A549 (cell line): ENCODE data around the gene HEXIM2. TPM values are rescaled to one million over a fixed set of nuclear protein-coding genes. Genes with fewer than 3 reads are reported as not detected.

Experiments used
- ATAC-seq, 2 experiments: fragments of 200-7000 bp in 1 of 2; fragments of >200 bp in 1 of 2; cut with Nextera tagmentation in 1 of 2; cut with Tn5 transposase in 1 of 2; 3 replicates each; pipeline versions ENCODE4 v1.8.0 to v1.9.1; 2018 to 2020; ENCODE audit warnings: mild to moderate bottlenecking in 1 of 2, moderate library complexity in 1 of 2
- CTCF ChIA-PET: fragments of 300-600 bp; sonication (Branson Sonifier 250); formaldehyde crosslinking; extraction: SDS; loops from one replicate; lab custom pipeline; 2021; ENCODE audit warnings: antibody characterized with exemption, inconsistent platforms; lab: Yijun Ruan, JAX
- POLR2A ChIA-PET: fragments of 350-600 bp; formaldehyde crosslinking; extraction: SDS; loops from one replicate; lab custom pipeline; 2021; ENCODE audit warnings: antibody characterized with exemption, inconsistent platforms; lab: Yijun Ruan, JAX
- DNase-seq, 2 experiments: peaks; one replicate each; pipeline versions ENCODE4 v3.0.0 to v3.0.0-alpha.2; 2011 to 2016; ENCODE audit warnings: low read depth in 1 of 2, low spot score in 1 of 2
- FAIRE-seq: peaks from 2 replicates; lab custom pipeline; 2011; peaks lifted over from hg19 to GRCh38; lab: Jason Lieb, UNC
- H3K27ac ChIP-seq, 2 experiments: fragments of >200 bp; sonication (Bioruptor Twin); formaldehyde crosslinking; 3 replicates each; pipeline ENCODE4 v1.5.1; 2016 to 2017
- H3K4me1 ChIP-seq: fragments of >200 bp; sonication (Bioruptor Twin); formaldehyde crosslinking; 3 replicates; pipeline ENCODE4 v1.6.1; 2016
- H3K4me2 ChIP-seq: fragments of >200 bp; sonication (Bioruptor Twin); formaldehyde crosslinking; 3 replicates; pipeline ENCODE4 v1.6.1; 2016
- H3K4me3 ChIP-seq: fragments of >200 bp; sonication (Bioruptor Twin); formaldehyde crosslinking; 3 replicates; pipeline ENCODE4 v1.5.1; 2016
- H3K9me3 ChIP-seq: fragments of >200 bp; sonication (Bioruptor Twin); formaldehyde crosslinking; 3 replicates; pipeline ENCODE4 v1.6.1; 2016
- CBX2 ChIP-seq: fragments of 200-600 bp; sonication (generic); IDR thresholded peaks from 2 replicates; pipeline ENCODE4 v1.6.1; 2016; ENCODE audit warnings: low read depth, mild to moderate bottlenecking, borderline replicate concordance
- CBX8 ChIP-seq: fragments of 200-600 bp; sonication (generic); IDR thresholded peaks from 2 replicates; pipeline ENCODE4 v1.6.1; 2016
- CHD2 ChIP-seq: fragments of 150-350 bp; IDR thresholded peaks from 2 replicates; pipeline ENCODE4 v1.6.1; 2014; ENCODE audit warnings: low read length; ENCODE audit not compliant: partially characterized antibody
- E2F6 ChIP-seq: IDR thresholded peaks from 2 replicates; pipeline ENCODE4 v1.6.1; 2012; ENCODE audit warnings: low read depth, borderline replicate concordance
- ELK1 ChIP-seq: fragments of 150-350 bp; IDR thresholded peaks from 2 replicates; pipeline ENCODE4 v1.6.1; 2014; ENCODE audit warnings: low read depth, mild to moderate bottlenecking, low read length
- ESRRA ChIP-seq: fragments of 150-350 bp; IDR thresholded peaks from 2 replicates; pipeline ENCODE4 v1.6.1; 2014; ENCODE audit warnings: mild to moderate bottlenecking, low read length, borderline replicate concordance
- HDAC2 ChIP-seq: fragments of 200-600 bp; sonication (generic); IDR thresholded peaks from 2 replicates; pipeline ENCODE4 v1.6.1; 2016
- HEYL ChIP-seq: fragments of 250-450 bp; sonication (Bioruptor Pico); IDR thresholded peaks from 2 replicates; pipeline ENCODE4 v1.8.0; 2021; ENCODE audit warnings: mild to moderate bottlenecking, moderate library complexity
- HMGXB4 ChIP-seq: fragments of 250-450 bp; sonication (Bioruptor Pico); IDR thresholded peaks from 2 replicates; pipeline ENCODE4 v1.5.0; 2021; ENCODE audit warnings: mild to moderate bottlenecking, moderate library complexity, borderline replicate concordance
- HOXA7 ChIP-seq: fragments of 250-450 bp; sonication (Bioruptor Pico); IDR thresholded peaks from 2 replicates; pipeline ENCODE4 v1.5.0; 2020; ENCODE audit warnings: mild to moderate bottlenecking, moderate library complexity
- HOXB5 ChIP-seq: fragments of 250-450 bp; sonication (Bioruptor Pico); IDR thresholded peaks from 2 replicates; pipeline ENCODE4 v1.5.0; 2020; ENCODE audit warnings: mild to moderate bottlenecking, moderate library complexity
- KDM5A ChIP-seq: fragments of 200-600 bp; sonication (generic); IDR thresholded peaks from 2 replicates; pipeline ENCODE4 v1.6.1; 2016; ENCODE audit warnings: antibody characterized with exemption, mild to moderate bottlenecking
- MAZ ChIP-seq: fragments of 150-350 bp; IDR thresholded peaks from 2 replicates; pipeline ENCODE4 v1.6.1; 2014; ENCODE audit warnings: antibody characterized with exemption, low read depth, low read length, borderline replicate concordance
- MYC ChIP-seq: IDR thresholded peaks from 2 replicates; pipeline ENCODE4 v1.6.1; 2012; ENCODE audit warnings: mild to moderate bottlenecking, inconsistent platforms, low read length, improper control_type of control experiment, borderline replicate concordance
- PBX3 ChIP-seq: IDR thresholded peaks from 2 replicates; pipeline ENCODE4 v1.6.1; 2012
- PHF8 ChIP-seq: fragments of 200-600 bp; sonication (generic); IDR thresholded peaks from 2 replicates; pipeline ENCODE4 v1.6.1; 2016; ENCODE audit warnings: low read depth, mild to moderate bottlenecking, antibody characterized with exemption, moderate library complexity, borderline replicate concordance
- POLR2A ChIP-seq: IDR thresholded peaks from 2 replicates; pipeline ENCODE4 v1.6.1; 2012; ENCODE audit warnings: mild to moderate bottlenecking, low read length
- RARB ChIP-seq: fragments of 250-450 bp; sonication (Bioruptor Pico); IDR thresholded peaks from 2 replicates; pipeline ENCODE4 v1.8.0; 2021; ENCODE audit warnings: mild to moderate bottlenecking, moderate library complexity
- RCOR1 ChIP-seq: fragments of 150-350 bp; IDR thresholded peaks from 2 replicates; pipeline ENCODE4 v1.6.1; 2014; ENCODE audit warnings: antibody characterized with exemption, low read length, low read depth
- REST ChIP-seq: fragments of 200-600 bp; sonication (generic); IDR thresholded peaks from 2 replicates; pipeline ENCODE4 v1.6.1; 2016; ENCODE audit warnings: antibody characterized with exemption, mild to moderate bottlenecking, moderate library complexity
- SMC3 ChIP-seq: fragments of >200 bp; sonication (Bioruptor Twin); formaldehyde crosslinking; IDR thresholded peaks from 3 replicates; pipeline ENCODE4 v1.6.1; 2018; ENCODE audit warnings: inconsistent platforms
- SREBF2 ChIP-seq: fragments of 450-650 bp; IDR thresholded peaks from 2 replicates; pipeline ENCODE4 v1.6.1; 2014; ENCODE audit warnings: mild to moderate bottlenecking, moderate library complexity
- TFCP2L1 ChIP-seq: fragments of 250-450 bp; sonication (Bioruptor Pico); IDR thresholded peaks from 2 replicates; pipeline ENCODE4 v1.5.0; 2021; ENCODE audit warnings: mild to moderate bottlenecking
- TP53 ChIP-seq: fragments of 250-450 bp; sonication (Bioruptor Pico); IDR thresholded peaks from 2 replicates; pipeline ENCODE4 v1.5.0; 2021; ENCODE audit warnings: mild to moderate bottlenecking, moderate library complexity
- ZC3H11A ChIP-seq: fragments of 450-650 bp; IDR thresholded peaks from 2 replicates; pipeline ENCODE4 v1.6.1; 2014; ENCODE audit warnings: antibody characterized with exemption, mild to moderate bottlenecking
- WGBS: methylation state at CpG from one replicate; pipeline ENCODE4 v1.1.6; 2017; ENCODE audit errors: missing lambda C conversion rate; 5-methylcytosine and 5-hydroxymethylcytosine counted together
- polyA minus RNA-seq: library from RNA; depleted of rRNA, polyadenylated mRNA; stranded (reverse); fragments of >200 nt; gene quantifications from 2 replicates; pipeline ENCODE4 v1.2.3, GENCODE V29; 2011; rRNA and poly(A)+ RNA removed
- polyA plus RNA-seq, 4 experiments: library from polyadenylated mRNA; depleted of rRNA in 3 of 4; stranded (reverse); fragments of >200 nt; fragmentation: RNase III in 1 of 4; extraction: RNeasy Plus Mini Kit Qiagen cat#74134 plus additional on column Dnase treatment in 1 of 4; gene quantifications; 2 replicates in 3 of 4; 3 replicates in 1 of 4; pipeline ENCODE4 v1.2.3, GENCODE V29; 2011 to 2017
- TF ChIP-seq, protein P1 (sequence below): fragments of >200 bp; sonication (Bioruptor Twin); formaldehyde crosslinking; IDR thresholded peaks from 3 replicates; pipeline ENCODE4 v1.6.1; 2016
- TF ChIP-seq, protein P2 (sequence below): fragments of >200 bp; sonication (Bioruptor Twin); formaldehyde crosslinking; IDR thresholded peaks from 2 replicates; pipeline ENCODE4 v1.6.1; 2016

Gene HEXIM2, protein sequence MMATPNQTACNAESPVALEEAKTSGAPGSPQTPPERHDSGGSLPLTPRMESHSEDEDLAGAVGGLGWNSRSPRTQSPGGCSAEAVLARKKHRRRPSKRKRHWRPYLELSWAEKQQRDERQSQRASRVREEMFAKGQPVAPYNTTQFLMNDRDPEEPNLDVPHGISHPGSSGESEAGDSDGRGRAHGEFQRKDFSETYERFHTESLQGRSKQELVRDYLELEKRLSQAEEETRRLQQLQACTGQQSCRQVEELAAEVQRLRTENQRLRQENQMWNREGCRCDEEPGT
- polyA plus RNA-seq (2011; rRNA removed) (14.5 and 15.5 TPM in 2 replicates), polyA plus RNA-seq (2017; fragmentation: RNase III; extraction: RNeasy Plus Mini Kit Qiagen cat#74134 plus additional on column Dnase treatment) (16.1 to 23.1 TPM (median 21.2 TPM) in 3 replicates), polyA minus RNA-seq (10.0 and 13.8 TPM in 2 replicates)
- 15.9 and 18.5 TPM in 2 replicates for polyA plus RNA-seq (2012; cell fraction: cytosol; rRNA removed)
- polyA plus RNA-seq (2012; cell fraction: nucleus; rRNA removed), result 17.5 and 17.7 TPM in 2 replicates

GRCh38 chr17:45161288-45162024, at the start of gene HEXIM2:
Gene HEXIM2 (plus strand): TSS chr17:45161875. CDS start chr17:45162794, 919 bp downstream.
- CTCF ChIA-PET, result interaction anchor here (0.6 to 43.5 kb wide), 8 partner anchors 10 to 1008 kb away, joined by 3 to 2147 read pairs (median 48); partner anchors contain the start of genes ACBD4, FMNL1, HEXIM1 and PLCD3
- Histone ChIP-seq H3K4me2 (peak within 1 kb of the TSS; percentile 95), H3K9me3 (no peaks in the 10 kb centered on the region), H3K4me3 (peak within 1 kb of the TSS; percentile 81), H3K4me1 (peaks cover 39% of the 10 kb centered on the region), H3K27ac (peak within 1 kb of the TSS; percentile 98 to 99)
- DNase-seq (peak; percentile 98 to 100), ATAC-seq (peak; percentile 95 to 96), FAIRE-seq (peak; percentile 99)
- POLR2A ChIA-PET, result interaction anchor here (0.6 to 4.9 kb wide), 18 partner anchors 10 to 156 kb away, joined by 3 to 404 read pairs (median 6); partner anchors contain the start of genes ACBD4, HEXIM1, MAP3K14 and NMT1
- WGBS, result under 1% methylated on average over 53 of the region's 53 CpGs
- TF ChIP-seq ZC3H11A, result no peak
- no peak for TF ChIP-seq KDM5A
- TF ChIP-seq HEYL, result no peak
- TF ChIP-seq HOXA7, result 0 out of 2 replicates have a peak, but pooled peaks have one; percentile 12
- TF ChIP-seq, protein P1, sequence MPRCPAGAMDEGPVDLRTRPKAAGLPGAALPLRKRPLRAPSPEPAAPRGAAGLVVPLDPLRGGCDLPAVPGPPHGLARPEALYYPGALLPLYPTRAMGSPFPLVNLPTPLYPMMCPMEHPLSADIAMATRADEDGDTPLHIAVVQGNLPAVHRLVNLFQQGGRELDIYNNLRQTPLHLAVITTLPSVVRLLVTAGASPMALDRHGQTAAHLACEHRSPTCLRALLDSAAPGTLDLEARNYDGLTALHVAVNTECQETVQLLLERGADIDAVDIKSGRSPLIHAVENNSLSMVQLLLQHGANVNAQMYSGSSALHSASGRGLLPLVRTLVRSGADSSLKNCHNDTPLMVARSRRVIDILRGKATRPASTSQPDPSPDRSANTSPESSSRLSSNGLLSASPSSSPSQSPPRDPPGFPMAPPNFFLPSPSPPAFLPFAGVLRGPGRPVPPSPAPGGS, result peak; percentile 87; the same call in 2 of the 3 replicates
- TF ChIP-seq RCOR1, result no peak
- no peak for TF ChIP-seq ESRRA
- TF ChIP-seq POLR2A, result peak; percentile 66
- no peak for TF ChIP-seq HDAC2
- TF ChIP-seq HMGXB4 (CRISPR knock-in tag), result peak; percentile 98
- no peak for TF ChIP-seq CBX2
- no peak for TF ChIP-seq CBX8
- TF ChIP-seq SMC3, result no peak; the same call in 2 of the 3 replicates
- no peak for TF ChIP-seq ELK1
- peak; percentile 96; the same call in 1 of the 2 replicates for TF ChIP-seq PBX3
- TF ChIP-seq RARB (CRISPR knock-in tag), result peak; percentile 18; the same call in 1 of the 2 replicates
- peak; percentile 35; the same call in 1 of the 2 replicates for TF ChIP-seq REST
- no peak for TF ChIP-seq TFCP2L1
- TF ChIP-seq, protein P2, sequence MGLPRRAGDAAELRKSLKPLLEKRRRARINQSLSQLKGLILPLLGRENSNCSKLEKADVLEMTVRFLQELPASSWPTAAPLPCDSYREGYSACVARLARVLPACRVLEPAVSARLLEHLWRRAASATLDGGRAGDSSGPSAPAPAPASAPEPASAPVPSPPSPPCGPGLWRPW, result no peak
- TF ChIP-seq TP53, result peak; percentile 83; the same call in 1 of the 2 replicates
- TF ChIP-seq PHF8, result peak; percentile 96
- TF ChIP-seq E2F6, result peak; percentile 22; the same call in 1 of the 2 replicates
- TF ChIP-seq HOXB5, result peak; percentile 88
- no peak; the same call in 1 of the 2 replicates for TF ChIP-seq MYC
- peak; percentile 57; the same call in 1 of the 2 replicates for TF ChIP-seq MAZ
- TF ChIP-seq SREBF2, result no peak
- peak; percentile 82 for TF ChIP-seq CHD2
